HG02642 (cell line): ENCODE data around the gene ATP11A.

Experiments
- ATAC-seq: cut with Tn5 transposase; IDR thresholded peaks from one replicate; pipeline ENCODE4 v1.9.1; 2021; ENCODE audit warnings: mild to moderate bottlenecking; ENCODE audit not compliant: unreplicated experiment, poor library complexity

ATP11A gene

DNA sequence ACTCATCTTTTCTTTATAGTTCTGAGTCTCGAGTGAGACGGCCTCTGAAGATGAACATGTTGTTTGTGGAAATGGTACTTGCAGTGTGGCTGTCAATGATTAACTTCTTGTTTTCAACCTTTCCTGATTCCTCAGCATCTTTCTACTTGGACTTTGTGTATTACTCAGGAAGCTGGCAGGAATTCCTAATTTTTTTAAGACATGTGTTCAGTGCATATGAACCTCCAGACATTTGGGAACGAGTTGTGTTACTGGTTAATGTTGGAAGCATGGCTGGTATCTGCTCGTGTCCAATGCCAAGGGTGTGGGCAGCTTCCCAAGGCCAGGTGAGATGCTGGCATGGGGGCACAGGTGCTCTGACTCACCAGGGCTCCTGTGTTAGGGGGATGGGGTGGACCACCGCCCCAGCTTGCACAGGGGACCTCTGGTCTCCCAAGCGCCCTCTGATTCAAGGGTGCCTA lies 218.1 kb downstream of the ATP11A start:
- ATAC-seq = no peak

DNA sequence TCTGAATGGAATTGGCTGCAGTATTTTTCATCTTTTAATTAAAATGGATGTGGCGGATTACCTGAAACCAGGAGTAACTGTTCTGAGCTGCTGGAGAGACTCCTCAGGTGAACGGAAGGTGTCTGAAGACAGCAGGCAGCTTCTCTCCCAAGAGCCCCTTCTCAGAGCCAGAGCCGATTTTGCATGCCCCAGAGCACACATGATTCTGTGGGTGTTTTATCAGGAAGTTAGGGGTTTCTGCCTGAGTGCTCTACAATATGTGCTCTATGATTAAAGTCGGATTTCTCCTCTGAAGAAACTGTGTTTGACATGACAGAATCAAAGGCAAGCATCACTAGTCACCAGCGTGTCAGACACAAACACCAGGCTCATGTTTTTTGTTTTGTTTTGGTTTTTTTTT lies 218.5 kb downstream of the ATP11A start:
- no peak for ATAC-seq

GRCh38 chr13:112910016-112910415 lies 220.2 kb downstream of the ATP11A start:
- ATAC-seq = no peak

GRCh38 chr13:112910616-112911280 lies 220.9 kb downstream of the ATP11A start:
- no peak for ATAC-seq

DNA sequence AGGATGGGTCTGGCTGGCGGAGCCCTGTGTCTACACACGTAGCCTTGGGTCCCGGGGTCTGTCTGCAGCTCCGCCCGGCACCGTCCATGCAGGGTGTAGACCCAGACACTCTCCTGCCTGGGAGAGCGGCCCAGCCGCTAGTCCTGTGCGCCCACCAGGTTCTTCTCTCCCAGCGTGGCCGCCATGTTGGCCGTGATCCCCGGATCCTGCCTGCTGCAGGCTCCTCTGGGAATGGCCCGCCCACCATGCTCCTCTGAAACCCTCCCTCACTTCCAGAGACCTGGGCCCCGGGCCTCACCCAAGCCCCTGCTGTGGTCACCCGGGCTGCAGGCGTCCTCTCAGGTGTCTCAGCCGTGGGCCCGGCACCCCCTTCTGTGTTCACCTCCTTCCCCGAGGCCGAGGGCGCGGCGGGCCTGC lies 221.5 kb downstream of the ATP11A start:
- no peak for ATAC-seq

GRCh38 chr13:112911883-112912282 lies 222.0 kb downstream of the ATP11A start:
- ATAC-seq = no peak

DNA sequence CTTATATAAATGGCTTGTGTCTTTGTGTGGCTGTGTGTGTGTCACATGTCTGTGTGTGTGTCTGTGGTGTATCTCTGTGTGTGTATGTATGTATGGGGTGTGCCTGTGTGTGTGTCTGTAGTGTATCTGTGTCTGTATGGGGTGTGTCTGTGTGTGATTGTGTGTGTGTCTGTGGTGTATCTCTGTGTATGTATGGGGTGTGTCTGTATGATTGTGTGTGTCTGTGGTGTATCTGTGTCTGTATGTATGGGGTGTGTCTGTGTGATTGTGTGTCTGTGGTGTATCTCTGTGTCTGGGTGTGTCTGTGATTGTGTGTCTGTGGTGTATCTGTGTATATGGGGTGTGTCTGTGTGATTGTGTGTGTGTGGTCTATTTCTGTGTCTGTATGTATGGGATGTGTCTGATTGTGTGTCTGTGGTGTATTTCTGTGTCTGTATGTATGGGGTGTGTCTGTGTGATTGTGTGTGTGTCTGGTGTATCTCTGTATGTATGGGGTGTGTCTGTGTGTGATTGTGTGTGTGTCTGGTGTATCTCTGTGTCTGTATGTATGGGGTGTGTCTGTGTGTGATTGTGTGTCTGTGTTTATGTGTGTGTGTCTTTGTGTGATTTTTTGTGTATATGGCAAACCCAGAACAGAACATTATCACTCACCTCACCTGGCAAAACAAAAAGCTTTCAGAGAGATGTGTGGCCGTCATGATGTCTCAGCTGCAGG lies 223.0 kb downstream of the ATP11A start:
- ATAC-seq = no peak

GRCh38 chr13:112916296-112916695 lies 226.5 kb downstream of the ATP11A start:
- ATAC-seq = no peak

DNA sequence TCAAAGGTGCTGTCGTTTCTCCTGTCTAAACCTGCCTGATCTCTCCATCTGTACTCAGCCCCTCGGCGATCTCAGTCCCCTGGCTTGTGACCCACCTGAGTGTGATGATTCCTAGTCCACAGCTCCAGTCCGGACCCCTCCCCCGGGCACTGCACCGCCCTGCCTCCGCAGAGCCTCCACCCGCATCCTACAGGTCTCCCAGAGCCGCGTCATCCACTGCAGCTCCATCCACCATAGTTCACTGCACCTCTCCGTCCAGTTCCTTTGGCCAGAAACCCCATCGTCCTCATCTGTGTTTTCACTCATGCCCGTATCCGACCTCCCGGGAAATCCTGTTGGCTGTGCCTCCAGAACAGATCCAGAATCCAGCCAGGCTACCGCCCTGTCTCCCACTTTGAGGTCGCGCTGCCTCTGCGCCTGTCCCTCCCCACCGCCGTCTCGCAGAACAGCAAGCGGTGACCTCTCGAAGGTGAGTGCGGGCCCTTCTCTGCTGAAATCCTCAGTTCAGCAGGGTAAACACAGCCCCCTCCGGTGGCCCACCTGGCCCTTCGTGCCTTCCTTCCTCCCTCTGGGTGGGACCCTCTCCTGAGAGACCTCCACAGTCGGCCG lies 227.3 kb downstream of the ATP11A start:
- ATAC-seq = no peak

GRCh38 chr13:112917737-112918136 lies 227.9 kb downstream of the ATP11A start:
- ATAC-seq = no peak

DNA sequence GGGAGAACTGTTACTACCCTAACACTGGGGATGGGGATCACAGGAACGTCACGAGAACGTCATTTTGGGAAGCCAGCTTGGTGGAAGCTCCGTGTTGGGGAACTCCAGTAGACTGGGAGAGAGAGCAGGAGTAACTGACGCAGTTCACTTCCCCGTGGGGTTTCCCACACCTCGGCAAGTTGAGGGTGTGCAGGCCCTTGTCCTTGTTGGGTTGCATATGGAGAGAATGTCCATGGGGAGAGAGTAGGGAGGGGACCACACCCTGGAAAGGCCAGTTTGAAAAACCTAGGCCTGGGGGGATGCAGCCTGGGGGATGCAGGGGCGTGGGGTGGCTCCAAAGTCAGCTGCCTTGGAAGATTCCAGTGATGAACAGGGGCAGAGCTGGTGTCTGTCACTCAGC lies 228.4 kb downstream of the ATP11A start:
- no peak for ATAC-seq

DNA sequence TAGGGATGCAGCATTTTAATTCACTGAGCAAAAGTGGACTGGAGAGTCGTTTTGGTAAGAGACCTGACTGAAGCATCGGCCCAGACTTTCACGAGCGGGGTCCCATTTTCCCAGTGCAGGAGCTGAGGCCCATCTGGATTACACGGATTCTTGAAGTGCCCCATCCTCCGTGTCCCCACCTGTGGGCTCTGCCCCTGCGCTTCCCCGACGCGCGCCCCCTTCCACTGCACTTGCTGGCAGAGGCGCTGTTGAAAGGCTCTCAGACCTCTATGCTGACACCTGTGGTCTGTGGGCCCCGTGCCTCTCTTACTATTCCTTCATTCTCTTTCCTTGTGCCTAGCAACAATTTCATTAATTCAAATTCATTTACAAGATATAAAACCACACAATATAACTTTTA lies 228.9 kb downstream of the ATP11A start:
- ATAC-seq = no peak

DNA sequence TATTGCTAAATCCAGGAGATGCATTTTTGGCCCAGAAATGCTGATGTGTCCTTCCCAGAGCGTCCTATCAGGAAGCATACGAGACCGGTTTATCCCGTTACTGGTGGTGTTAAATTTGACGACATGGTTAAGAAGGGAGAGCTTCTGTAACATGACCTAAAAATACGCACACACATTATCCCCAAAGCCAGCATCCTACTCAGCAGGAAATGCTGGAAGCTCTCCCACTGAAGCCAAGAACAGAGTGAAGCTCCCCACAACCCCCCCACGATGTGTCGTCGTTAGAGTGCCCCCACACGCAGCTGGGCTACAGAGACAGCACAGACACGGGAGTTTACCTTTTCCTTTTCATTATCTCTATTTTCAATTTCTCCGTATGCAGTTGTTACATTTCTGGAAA lies 234.1 kb downstream of the ATP11A start:
- no peak for ATAC-seq

DNA sequence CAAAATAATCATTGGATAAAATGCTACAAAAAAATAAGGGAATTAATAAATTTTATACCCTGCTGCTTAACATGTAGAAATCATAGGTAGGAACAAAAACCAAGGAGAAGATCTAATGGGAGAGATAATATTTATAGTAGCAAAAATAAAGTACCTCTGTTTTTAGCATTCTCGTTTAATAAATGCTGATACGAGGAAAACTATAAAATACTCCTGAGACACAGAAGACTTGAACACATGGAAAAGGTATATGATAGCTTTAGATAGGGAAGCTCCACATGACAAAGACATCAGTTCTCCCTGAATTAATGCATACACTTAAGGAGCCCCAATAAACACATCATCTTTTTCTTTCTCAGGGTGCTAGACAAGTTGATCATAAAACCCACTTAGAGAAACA lies 234.5 kb downstream of the ATP11A start:
- no peak for ATAC-seq

- ATAC-seq = no peak
These were observed 236.2 kb downstream of the ATP11A start for GRCh38 chr13:112926003-112926402.

- ATAC-seq = no peak
These were observed 237.2 kb downstream of the ATP11A start for GRCh38 chr13:112926993-112927392.

DNA sequence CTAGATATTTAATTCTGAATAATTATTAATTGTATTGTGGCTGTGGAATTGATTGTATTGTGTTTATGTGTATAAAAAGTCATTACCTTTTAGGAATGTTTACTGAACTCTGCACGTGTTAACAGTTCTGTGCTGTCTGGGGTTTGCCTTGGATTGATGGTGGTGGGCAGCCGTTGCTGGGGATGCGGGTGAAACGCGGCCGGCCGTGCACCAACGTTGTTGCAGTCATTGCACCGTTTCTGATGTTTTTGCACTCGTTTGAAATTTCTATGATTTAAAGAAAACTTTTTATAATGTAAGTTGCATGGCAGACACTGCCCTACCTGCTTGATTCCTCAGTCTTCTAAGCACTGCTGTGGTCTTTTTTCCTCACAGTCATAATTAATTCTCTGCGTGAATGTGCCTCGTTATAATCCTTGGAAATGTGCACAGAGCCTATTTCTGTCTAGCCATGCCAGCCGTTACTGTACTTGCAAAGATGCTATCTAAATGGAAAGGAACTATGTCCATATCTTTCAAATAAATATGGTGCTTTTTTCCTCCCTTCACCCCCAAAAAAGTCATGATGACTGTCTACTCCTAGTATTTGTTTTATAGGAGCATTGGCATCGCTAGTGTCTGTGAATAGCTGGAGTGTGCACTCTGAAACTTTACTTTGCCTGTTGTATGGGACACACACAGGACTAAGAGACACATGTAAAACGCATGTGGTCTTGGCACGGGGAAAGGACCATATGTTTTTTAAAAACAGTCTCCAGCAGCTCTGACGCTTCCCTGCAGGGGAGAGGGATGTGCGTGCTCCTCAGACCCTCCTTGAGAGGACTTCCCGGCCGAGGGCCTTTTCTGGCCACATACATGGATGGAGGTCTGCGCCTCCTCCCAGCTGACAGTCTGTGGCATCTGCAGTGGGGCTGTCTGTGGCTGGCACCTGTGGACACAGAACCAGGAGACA lies 238.5 kb downstream of the ATP11A start:
- ATAC-seq = no peak

GRCh38 chr13:112928972-112929782 lies 239.3 kb downstream of the ATP11A start:
- no peak for ATAC-seq

- ATAC-seq = no peak
These were observed 239.9 kb downstream of the ATP11A start for GRCh38 chr13:112929783-112930055.

- no peak for ATAC-seq
These were observed 240.4 kb downstream of the ATP11A start for GRCh38 chr13:112930192-112930591.
